HG03025 (cell line): ENCODE results near the gene STAB1.

ENCODE experiments used
- ATAC-seq: cut with Tn5 transposase; IDR thresholded peaks from one replicate; pipeline ENCODE4 v1.9.1; 2021; ENCODE audit warnings: mild to moderate bottlenecking, moderate library complexity; ENCODE audit not compliant: unreplicated experiment, low FRiP score

STAB1 gene

GRCh38 chr3:52484680-52485461, 10.3 kb upstream of the STAB1 start:
- no peak for ATAC-seq

GRCh38 chr3:52487050-52487787, 7.9 kb upstream of the STAB1 start:
- ATAC-seq: no peak

- no peak for ATAC-seq
These were observed 7.1 kb upstream of the STAB1 start for GRCh38 chr3:52487788-52488691.

GRCh38 chr3:52488746-52489145, 6.4 kb upstream of the STAB1 start:
- no peak for ATAC-seq

- no peak for ATAC-seq
These were observed 5.7 kb upstream of the STAB1 start for GRCh38 chr3:52489453-52489852.

GRCh38 chr3:52490035-52490938, 4.9 kb upstream of the STAB1 start:
- ATAC-seq: no peak

GRCh38 chr3:52490939-52491526, 4.1 kb upstream of the STAB1 start:
- ATAC-seq: no peak

- ATAC-seq: no peak
These were observed 3.1 kb upstream of the STAB1 start for GRCh38 chr3:52492059-52492458.

GRCh38 chr3:52493232-52494017, 1.7 kb upstream of the STAB1 start:
- no peak for ATAC-seq

GRCh38 chr3:52494445-52494844, 693 bp upstream of the STAB1 start:
- ATAC-seq: no peak

- no peak for ATAC-seq
These were observed 852 bp downstream of the STAB1 start for GRCh38 chr3:52495777-52496602.

- ATAC-seq: no peak
These were observed 3.3 kb downstream of the STAB1 start for GRCh38 chr3:52498137-52499054.

- no peak for ATAC-seq
These were observed 5.9 kb downstream of the STAB1 start for GRCh38 chr3:52501046-52501445.

- ATAC-seq: no peak
These were observed 6.9 kb downstream of the STAB1 start for GRCh38 chr3:52502001-52502400.

GRCh38 chr3:52502808-52503350, 7.7 kb downstream of the STAB1 start:
- ATAC-seq: no peak

- ATAC-seq: no peak
These were observed 8.8 kb downstream of the STAB1 start for GRCh38 chr3:52503788-52504424.
